ENCODE measurements around the gene TIPIN.

Gene TIPIN

GRCh38 chr15:66400351-66400774 is 43.9 kb upstream of the TIPIN start:
- TF ChIP-seq NFIC (IDR thresholded peaks at IDR 0.05) = no peak
- TF ChIP-seq REST (IDR thresholded peaks at IDR 0.05; ENCODE audit: low read depth) = no peak
- no peak for TF ChIP-seq FOXM1 (IDR thresholded peaks at IDR 0.05; ENCODE audit: borderline replicate concordance, low read depth)
- no peak for TF ChIP-seq TCF12 (IDR thresholded peaks at IDR 0.05; ENCODE audit: low read depth)

- TF ChIP-seq RAD21 (IDR thresholded peaks at IDR 0.05; ENCODE audit: low read depth) (no peak), CREB1 (IDR thresholded peaks at IDR 0.05; ENCODE audit: low read depth) (no peak), TEAD4 (IDR thresholded peaks at IDR 0.05) (no peak), YY1 (IDR thresholded peaks at IDR 0.05; ENCODE audit: low read depth) (no peak), CEBPB (IDR thresholded peaks at IDR 0.05) (no peak), ZBTB7A (IDR thresholded peaks at IDR 0.05; ENCODE audit: low read depth) (no peak), TCF12 (IDR thresholded peaks at IDR 0.05; ENCODE audit: low read depth) (no peak), NFIC (IDR thresholded peaks at IDR 0.05) (no peak), REST (IDR thresholded peaks at IDR 0.05; ENCODE audit: low read depth) (no peak), EGR1 (IDR thresholded peaks at IDR 0.05) (no peak)
Measured at GRCh38 chr15:66399276-66399675, 42.8 kb upstream of the TIPIN start.

GRCh38 chr15:66394915-66395314 is 38.4 kb upstream of the TIPIN start:
- TF ChIP-seq YY1 (IDR thresholded peaks at IDR 0.05; ENCODE audit: low read depth) (no peak), TEAD4 (IDR thresholded peaks at IDR 0.05) (no peak), RAD21 (IDR thresholded peaks at IDR 0.05; ENCODE audit: low read depth) (no peak), REST (IDR thresholded peaks at IDR 0.05; ENCODE audit: low read depth) (no peak), USF1 (IDR thresholded peaks at IDR 0.05) (no peak), MAX (IDR thresholded peaks at IDR 0.05) (no peak), EGR1 (IDR thresholded peaks at IDR 0.05) (no peak), TCF12 (IDR thresholded peaks at IDR 0.05; ENCODE audit: low read depth) (no peak), ZBTB7A (IDR thresholded peaks at IDR 0.05; ENCODE audit: low read depth) (no peak), CREB1 (IDR thresholded peaks at IDR 0.05; ENCODE audit: low read depth) (no peak), FOXM1 (IDR thresholded peaks at IDR 0.05; ENCODE audit: borderline replicate concordance, low read depth) (no peak), NFIC (IDR thresholded peaks at IDR 0.05) (no peak), CEBPB (IDR thresholded peaks at IDR 0.05) (no peak), TAF1 (IDR thresholded peaks at IDR 0.05; ENCODE audit: low read depth) (no peak)

- no peak for TF ChIP-seq ZBTB7A (IDR thresholded peaks at IDR 0.05; ENCODE audit: low read depth)
- TF ChIP-seq CEBPB (IDR thresholded peaks at IDR 0.05) = no peak
- TF ChIP-seq YY1 (IDR thresholded peaks at IDR 0.05; ENCODE audit: low read depth) = no peak
- TF ChIP-seq EGR1 (IDR thresholded peaks at IDR 0.05) = no peak
- no peak for TF ChIP-seq EP300 (IDR thresholded peaks at IDR 0.05; ENCODE audit: borderline replicate concordance)
- no peak for TF ChIP-seq CREB1 (IDR thresholded peaks at IDR 0.05; ENCODE audit: low read depth)
- no peak for TF ChIP-seq TAF1 (IDR thresholded peaks at IDR 0.05; ENCODE audit: low read depth)
- no peak for TF ChIP-seq RAD21 (IDR thresholded peaks at IDR 0.05; ENCODE audit: low read depth)
- no peak for TF ChIP-seq NFIC (IDR thresholded peaks at IDR 0.05)
- TF ChIP-seq TEAD4 (IDR thresholded peaks at IDR 0.05) = no peak
- TF ChIP-seq REST (IDR thresholded peaks at IDR 0.05; ENCODE audit: low read depth) = no peak
- no peak for TF ChIP-seq FOXM1 (IDR thresholded peaks at IDR 0.05; ENCODE audit: borderline replicate concordance, low read depth)
- TF ChIP-seq MAX (IDR thresholded peaks at IDR 0.05) = no peak
- TF ChIP-seq USF1 (IDR thresholded peaks at IDR 0.05) = no peak
- no peak for TF ChIP-seq TCF12 (IDR thresholded peaks at IDR 0.05; ENCODE audit: low read depth)
Measured at GRCh38 chr15:66394472-66394871, 38.0 kb upstream of the TIPIN start.
